Colon (tissue), 2 donors: ENCODE results near the gene NPAS1.

Source experiments
- FAIRE-seq: peaks from 2 replicates; lab custom pipeline; 2012; peaks lifted over from hg19 to GRCh38; lab: Jason Lieb, UNC
- donor health status: control.
- donor health status: control.

Gene NPAS1

DNA sequence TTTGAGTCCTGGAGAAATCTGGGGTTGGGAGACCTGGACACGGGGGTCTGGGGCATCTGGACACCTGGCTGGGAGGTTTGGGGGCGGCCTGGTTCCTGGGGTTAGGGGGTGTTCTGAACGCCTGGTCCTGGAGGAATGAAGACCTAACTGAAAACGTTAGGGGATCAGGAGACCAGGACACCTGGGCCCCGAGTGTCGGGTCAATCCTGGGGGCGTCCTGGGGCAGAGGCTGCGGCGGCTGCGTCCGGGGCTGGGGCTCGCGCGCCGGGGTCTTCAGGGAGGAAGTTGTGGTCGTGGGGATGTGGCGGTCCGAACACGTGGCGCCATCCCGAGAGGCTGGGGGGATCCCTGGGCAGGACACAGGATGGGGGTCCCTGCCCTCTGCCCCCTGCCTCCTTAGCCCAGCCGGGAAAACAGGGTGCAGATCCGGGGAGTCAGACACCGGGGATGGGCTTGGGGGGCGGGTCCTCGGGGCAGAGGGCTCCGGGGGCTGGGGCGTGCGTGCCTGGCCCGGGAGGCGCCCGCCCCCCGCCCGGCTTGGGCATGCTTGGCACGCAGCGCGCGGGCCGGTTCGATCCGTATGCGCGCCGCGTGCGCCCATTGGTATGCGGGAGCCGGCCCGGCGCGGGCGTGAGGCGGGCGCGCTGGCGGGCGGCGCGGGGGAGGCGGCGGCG is 632 bp downstream of the NPAS1 start:
- no peak for FAIRE-seq

DNA sequence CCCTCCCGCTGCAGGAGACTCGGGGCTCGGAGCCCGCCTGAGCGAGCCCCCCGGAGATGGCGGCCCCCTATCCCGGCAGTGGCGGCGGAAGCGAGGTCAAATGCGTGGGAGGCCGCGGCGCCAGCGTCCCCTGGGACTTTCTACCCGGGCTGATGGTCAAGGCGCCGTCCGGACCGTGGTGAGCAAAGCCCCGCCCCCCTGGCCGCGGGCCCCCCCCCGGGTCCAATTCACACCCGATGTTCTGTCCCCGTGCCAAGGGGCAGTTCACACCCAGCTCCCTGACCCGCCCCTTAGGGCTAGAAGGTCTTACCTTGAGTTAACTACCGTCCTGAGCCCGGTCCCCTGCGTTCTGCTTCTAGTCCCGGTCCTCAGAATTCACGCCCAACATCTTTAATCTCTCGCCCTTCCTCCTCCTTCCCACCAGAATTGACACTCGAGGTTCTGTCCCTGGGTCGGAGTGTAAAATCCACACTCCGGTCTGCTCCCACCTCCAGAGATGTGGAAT is 1.4 kb downstream of the NPAS1 start:
- FAIRE-seq: no peak

DNA sequence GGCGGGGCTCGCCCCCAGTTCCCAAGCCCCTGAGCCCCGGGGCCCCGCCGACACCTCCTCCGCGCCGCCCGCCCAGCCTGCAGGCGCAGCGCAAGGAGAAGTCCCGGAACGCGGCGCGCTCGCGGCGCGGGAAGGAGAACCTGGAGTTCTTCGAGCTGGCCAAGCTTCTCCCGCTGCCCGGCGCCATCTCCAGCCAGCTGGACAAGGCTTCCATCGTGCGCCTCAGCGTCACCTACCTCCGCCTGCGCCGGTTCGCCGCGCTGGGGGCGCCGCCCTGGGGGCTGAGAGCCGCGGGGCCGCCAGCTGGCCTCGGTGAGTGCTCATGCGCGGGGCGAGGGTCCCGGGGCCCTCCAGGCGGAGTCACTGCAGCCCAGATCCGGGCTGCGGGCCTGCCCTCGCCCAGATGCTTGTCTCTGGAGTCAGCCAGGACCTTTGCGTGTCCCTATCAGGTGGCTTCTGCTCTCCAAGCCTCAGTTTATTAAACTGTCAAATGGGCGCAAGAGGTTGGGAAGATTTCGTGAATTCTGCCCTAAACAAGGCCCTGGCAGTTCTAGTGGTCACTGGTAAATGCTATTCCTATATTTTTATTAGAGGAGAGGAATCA is 2.0 kb downstream of the NPAS1 start:
- FAIRE-seq: no peak

DNA sequence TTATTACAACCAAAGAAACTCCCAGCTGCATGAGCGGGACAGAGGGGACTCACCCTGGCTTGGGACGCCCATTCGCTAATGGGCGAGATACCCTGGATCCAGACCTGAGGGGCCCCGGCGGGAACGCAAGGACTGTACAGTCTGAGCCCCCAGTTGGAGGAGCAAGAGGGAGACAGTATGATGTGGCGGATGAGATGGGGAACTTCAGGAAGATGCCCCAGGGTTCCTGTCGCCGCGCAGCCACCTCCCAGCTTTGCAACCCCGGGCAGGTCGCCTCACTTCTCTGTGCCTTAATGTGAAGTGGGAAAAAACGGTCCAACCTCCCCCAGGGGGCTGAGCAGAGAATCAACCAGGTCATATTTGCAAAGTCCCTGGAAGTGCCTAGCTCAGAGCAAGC is 2.5 kb downstream of the NPAS1 start:
- no peak for FAIRE-seq

DNA sequence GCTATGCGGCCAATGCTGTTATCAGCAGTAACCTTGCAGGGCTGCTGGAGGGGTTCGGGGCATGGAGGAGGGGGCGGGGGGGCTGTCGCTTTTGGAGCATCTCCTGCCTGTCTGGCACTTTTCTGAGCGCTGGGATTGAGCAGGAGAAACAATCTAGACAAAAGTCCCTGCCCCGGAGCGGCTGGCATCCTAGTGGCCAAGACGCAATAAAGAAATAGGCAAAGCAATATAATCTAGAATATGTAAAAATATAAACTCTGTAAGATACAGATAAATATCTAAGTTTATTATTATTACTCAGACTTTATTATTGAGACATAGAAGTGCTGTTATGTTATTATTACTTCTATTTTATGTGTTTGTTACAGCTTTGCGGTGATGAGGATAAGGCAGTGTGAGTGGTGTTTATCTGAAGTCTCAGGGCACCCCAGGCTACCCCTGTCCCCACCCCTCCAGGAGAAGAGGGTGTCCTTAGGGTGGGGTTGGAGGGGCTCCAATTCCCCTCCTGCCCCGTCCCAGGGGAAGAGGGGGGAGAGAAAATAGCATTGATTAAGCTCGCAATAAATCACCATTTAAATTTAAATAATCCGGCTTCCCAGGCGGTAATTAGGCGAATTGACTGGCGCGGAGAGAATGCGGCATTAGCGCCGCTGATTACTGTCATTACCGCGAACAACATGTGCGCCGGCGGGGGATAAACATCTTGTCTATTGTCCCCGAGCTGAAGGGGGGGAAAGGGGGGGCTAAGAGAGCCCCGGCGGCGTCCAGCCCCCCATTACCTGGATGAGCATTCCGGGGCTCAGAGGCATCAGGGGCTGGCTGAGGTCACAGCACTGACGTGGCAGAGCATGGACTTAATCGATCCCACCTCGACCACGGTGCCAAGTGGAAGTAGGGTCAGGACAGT is 3.2 kb downstream of the NPAS1 start:
- no peak for FAIRE-seq

DNA sequence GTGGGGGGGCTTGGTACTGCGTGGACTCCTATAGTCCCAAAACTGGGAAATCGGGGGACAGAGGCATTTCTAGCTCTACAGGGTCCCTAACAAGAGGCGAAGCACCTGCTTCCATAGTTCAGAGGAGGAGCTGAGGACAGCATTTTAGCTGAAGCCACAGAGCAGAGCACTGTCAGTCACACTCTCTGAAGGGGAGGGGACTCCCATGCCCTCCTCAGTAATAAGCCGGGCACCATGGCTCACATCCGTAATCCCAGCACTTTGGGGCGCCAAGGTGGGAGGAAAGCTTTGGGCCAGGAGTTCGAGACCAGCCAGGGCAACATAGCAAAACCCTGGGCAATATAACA is 3.8 kb downstream of the NPAS1 start:
- FAIRE-seq: no peak

DNA sequence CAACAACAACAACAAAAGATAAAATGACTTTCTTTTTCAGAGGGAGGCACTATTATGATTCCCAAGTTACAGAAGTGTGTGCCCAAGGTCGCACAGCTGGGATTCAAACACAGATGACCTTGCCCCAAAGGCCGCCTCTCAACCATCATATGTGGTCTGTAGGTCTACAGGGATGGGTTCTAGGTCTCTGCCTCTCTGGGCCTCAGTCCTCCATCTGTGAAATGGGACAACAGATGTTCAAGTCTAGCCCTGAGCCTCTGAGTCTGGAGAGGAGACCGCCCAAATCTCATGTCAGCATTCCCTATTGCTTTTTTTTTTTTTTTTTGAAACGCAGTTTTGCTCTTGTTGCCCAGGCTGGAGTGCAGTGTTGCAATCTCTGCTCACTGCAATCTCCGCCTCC is 4.9 kb downstream of the NPAS1 start:
- no peak for FAIRE-seq

DNA sequence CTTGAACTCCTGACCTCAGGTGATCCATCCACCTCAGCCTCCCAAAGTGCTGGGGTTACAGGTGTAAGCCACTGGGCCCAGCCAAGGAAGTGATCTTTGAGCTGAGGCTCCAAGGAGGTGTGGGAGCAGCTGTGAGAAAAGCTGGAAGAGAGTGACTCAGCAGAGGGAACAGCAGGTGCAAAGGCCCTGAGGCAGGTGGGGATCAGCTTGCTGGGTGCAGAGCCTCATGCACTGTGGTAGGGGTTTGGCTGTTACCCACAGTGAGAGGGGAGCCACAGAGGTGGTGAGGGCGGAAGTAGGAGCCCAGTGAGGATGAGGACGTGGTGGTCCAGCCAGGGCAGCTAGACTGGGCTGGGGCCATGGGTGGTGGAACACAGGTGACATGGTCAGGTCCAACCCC is 6.5 kb downstream of the NPAS1 start:
- no peak for FAIRE-seq

DNA sequence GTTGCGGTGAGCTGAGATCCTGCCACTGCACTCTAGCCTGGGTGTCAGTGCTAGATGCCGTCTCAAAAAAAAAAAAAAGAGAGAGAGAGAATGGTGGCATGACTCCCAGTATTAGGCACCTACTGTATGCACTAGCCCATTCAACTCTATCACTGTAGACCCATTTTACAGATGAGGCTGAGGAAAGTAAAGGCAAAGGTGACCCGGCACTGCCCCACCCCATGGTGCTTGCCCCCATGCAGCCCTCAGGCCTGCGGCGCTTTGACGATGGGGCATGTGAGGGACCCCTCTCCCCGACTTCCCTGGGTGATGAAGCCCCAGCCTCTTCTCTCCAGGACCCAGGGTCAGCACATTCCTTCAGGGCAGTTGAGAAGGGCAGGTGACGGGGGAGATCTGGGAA is 7.3 kb downstream of the NPAS1 start:
- FAIRE-seq: no peak

DNA sequence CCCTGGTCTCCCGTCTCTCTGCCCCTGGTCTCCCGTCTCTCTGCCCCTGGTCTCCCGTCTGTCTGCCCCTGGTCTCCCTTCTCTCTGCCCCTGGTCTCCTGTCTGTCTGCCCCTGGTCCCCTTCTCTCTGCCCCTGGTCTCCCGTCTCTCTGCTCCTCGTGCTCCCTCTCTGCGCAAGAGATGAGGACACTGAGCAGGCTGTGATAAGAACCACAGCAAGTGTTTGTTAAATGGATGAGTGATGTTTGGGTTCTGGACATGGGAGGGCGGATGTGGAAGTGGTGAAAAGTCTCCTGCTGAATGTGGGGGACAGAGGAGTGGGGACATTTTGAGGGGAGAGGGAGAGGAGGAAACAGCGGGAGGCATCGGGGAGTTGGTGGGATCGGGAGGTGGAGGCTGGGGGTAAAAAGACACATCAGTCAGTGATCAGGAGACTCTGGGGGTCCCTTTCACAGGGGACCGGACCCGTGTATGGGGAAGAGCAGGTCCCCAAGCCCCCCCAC is 8.0 kb downstream of the NPAS1 start:
- FAIRE-seq: no peak

DNA sequence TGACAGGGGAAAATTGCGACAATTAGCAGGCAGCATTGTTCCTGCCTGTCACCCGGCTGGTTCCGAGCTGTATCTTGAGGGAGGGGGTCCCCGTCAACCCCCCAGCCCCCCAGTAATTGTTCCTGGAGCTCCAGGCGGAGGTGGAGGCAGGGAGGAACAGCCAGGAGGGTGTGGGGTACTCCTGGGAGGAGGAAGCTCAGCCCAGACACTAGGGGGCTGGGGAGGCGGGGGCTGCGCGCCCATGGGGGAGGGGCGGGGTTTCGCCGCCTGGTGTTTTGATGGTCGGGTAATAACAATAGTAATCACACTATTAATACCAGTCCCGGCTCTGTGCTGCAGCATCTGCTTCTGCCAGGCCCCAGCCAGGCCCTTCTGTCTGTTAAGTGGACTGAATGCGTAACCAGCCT is 8.6 kb downstream of the NPAS1 start:
- no peak for FAIRE-seq

DNA sequence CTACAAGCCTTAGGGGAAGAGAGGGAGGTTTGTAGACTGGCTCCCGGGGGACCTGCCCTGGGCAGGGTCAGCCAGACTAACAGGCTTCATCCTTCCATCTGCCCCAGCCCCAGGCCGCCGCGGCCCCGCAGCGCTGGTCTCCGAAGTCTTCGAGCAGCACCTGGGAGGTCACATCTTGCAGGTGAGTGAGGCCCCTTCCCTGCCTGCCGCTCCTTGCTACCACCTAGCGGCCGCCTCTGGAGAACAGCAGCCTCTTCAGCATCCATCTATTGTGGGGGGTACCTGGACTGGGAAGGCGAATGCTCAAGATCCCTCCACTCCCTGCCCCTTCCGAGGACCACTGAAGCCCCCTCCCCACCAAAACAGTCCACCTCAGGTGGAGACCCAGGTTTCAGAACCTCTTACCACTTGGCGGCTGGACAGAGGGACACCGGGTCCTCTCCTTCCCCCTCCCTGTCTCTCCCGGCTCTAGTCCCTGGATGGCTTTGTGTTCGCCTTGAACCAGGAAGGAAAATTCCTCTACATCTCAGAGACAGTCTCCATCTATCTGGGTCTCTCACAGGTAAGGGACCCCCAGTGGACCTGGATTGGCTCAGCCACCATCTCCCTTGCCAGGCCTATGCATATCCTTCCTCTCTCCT is 12.7 kb downstream of the NPAS1 start:
- no peak for FAIRE-seq

DNA sequence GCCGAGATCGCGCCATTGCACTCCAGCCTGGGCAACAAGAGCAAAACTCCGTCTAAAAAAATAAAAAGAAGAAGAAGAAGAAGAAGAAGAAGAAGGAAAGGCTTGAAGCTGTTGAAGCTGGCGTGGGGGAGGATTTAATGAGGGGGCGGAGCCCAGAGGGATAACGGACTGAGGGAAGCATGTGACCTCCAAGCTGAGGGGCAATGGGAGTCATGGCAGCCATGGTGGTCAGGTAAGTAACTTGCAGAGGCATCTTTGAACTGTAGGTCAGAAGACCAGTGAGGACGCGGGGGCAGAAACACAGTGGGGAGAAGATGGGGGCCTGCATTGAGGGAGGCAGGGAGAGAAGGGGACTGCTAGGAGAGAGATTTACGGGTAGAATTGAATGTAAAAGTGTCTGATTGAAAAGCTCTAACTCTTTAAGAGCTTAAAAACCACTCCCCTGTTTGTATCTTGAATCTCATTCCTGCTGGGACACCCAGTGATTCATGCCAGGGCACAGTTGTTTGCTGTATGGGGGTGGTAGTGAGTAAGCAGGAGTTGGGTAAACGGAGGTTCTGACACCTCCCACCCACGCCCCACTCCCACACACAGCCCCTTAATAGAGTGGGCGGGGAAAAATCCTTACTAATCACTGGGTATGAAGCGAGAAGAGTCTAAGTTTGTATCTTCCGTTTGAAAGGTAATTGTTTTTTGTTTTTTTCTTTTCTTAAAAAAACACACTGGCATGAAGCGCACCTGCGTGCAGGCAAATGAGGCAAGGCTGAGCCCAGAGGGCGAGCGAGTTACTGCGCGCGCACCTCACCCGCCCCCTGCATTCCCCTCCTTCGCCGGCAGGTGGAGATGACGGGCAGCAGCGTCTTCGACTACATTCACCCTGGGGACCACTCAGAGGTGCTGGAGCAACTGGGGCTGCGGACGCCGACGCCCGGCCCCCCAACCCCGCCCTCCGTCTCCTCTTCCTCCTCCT is 15.8 kb downstream of the NPAS1 start:
- FAIRE-seq: no peak

DNA sequence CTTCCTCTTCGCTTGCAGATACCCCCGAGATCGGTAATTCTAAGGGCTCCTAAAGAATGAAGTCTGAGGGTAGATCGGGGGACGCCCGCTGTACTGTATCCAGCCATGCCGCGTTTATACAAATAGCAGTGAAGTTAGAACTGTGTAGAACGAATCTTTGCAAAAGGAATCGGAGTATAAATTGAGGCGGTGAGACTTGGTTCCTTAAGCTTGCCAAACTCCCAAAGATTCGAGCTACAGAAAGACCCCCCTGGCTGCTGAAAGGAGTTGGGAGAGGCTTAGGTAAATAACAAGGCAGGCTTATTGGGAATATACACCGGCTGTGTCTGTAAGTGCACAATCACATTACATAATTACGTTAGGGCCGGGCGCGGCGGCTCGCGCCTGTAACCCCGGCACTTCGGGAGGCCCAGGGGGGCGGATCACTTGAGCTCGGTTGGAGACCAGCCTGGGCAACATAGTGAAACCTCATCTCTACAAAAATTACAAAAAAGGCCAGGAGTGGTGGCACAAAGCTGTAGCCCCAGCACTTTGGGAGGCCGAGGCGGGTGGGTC is 16.5 kb downstream of the NPAS1 start:
- FAIRE-seq: no peak

DNA sequence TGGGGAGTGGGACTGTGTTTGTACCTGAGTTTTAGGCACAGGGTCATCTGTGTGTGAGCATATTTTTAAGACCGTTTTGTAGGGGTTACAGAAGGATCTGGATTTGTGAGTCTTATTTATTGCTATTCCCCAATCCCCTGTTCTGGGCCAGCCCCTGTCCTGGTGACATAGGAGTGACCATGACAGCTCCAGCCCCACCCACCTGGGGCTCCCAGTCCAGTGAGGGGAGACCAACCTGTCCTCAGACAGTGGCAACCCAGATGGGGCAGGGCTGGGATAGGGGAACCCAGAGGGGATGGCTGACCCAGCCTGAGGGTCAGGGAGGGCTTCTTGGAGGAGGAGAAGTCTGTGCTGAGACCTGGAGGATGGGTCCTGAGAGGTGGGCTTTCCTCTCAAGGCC is 18.1 kb downstream of the NPAS1 start:
- no peak for FAIRE-seq

DNA sequence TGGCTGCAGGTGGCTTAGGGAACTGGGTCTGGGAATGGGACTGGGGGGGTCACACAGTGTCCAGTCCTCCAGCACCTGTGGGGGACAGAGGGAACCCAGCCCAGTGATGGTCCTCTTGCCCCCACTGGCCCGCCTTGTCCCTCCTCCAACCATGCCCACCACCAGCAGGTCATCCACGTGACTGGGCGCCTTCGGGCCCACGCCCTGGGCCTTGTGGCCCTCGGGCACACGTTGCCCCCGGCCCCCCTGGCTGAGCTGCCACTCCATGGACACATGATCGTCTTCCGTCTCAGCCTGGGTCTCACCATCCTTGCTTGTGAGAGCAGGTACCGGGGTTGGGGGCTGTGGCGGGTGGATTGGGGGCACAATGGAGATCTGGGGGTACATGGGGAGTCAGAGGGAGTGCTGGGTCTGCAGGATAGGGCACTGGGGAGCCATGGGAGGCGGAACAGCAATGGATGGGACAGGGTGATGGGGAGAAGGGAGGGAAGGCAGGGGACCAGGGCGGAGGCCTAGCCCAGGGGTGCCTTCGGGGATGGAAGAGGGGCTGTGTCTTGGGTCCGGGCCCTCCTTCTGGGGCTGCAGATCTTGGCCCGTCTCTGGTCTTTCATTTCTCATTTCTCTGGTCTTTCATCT is 19.7 kb downstream of the NPAS1 start:
- FAIRE-seq: no peak

DNA sequence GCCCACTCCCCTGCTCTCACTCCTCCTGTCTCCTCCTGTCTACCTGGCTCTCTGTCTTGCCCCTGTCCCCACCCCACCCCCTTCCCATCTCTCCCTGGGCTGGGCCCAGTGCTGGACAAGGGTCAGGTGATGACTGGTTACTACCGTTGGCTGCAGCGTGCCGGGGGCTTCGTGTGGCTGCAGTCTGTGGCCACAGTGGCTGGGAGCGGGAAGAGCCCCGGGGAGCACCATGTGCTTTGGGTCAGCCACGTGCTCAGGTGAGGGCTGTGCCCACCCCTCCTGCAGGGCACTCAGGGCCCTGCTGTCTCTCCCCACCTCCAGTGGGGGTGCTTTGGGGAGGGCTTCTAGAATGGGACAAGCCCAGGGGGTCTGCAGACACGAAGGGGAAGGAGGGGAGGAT is 21.2 kb downstream of the NPAS1 start:
- FAIRE-seq: no peak

DNA sequence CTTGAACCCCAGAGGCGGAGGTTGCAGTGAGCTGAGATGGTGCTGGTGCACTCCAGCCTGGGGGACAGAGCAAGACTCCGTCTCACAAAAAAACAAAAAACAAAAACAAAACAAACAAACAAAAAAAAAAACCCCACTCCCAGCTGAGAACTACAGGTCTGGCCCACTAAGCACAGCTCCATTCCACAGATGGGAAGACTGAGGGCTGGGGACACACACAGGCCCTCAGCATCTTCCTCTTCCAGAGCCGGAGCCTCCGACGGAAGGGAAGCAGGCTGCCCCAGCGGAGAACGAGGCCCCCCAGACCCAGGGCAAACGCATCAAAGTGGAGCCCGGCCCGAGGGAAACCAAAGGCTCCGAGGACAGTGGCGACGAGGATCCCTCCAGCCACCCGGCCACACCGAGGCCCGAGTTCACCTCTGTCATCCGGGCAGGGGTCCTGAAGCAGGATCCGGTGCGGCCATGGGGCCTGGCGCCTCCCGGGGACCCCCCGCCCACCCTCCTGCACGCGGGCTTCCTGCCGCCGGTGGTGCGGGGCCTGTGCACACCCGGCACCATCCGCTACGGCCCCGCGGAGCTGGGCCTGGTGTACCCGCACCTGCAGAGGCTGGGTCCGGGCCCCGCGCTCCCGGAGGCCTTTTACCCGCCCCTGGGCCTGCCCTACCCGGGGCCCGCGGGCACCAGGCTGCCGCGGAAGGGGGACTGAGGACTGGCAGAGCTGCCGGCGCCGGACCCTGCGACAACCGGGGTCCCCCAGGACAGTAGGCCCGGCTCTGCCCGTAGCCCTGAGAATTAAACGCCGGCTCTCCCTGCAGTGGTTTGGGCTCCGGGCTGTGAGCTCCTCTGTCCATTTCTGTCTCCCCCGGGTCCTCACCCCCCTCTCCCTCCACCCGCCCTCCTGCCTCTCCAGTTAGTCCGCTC is 25.6 kb downstream of the NPAS1 start:
- FAIRE-seq: no peak

DNA sequence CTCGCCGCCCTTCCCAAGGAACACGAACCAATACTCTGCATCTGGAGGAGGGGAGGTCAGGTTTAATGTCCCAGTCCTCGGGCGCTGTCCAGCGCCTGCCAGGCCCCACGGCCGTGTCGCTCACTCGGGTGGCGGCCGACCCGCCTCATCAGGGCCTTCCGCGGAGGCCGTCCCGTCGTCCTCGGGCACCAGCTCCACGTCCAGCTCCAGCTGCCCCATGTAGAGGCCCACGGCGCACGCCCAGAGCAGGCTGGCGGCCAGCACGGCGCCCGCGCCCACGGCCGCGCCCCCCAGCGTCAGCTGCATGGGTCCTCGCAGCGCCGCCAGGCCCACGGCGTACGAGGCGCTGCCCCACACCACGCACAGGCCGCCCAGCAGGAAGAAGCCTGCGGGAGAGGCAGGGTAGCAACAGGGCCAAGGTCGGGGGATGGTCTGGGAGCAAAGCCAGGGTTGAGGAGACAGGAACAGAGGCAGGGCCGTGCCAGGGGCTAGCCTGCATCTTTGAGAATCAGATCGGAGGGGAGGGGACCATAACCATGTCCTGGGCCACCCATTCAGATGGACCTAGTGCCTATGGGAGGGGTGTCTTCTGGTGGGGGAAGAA is 26.3 kb downstream of the NPAS1 start:
- FAIRE-seq: no peak
